CD4-positive, alpha-beta T cell treated with Interleukin-21 for 1 hour (primary cell): Measurements from ENCODE around the gene AKT1S1.

ENCODE experiments used
- DNase-seq: peaks from one replicate; pipeline ENCODE4 v3.0.0-alpha.2; 2020

AKT1S1 gene

DNA sequence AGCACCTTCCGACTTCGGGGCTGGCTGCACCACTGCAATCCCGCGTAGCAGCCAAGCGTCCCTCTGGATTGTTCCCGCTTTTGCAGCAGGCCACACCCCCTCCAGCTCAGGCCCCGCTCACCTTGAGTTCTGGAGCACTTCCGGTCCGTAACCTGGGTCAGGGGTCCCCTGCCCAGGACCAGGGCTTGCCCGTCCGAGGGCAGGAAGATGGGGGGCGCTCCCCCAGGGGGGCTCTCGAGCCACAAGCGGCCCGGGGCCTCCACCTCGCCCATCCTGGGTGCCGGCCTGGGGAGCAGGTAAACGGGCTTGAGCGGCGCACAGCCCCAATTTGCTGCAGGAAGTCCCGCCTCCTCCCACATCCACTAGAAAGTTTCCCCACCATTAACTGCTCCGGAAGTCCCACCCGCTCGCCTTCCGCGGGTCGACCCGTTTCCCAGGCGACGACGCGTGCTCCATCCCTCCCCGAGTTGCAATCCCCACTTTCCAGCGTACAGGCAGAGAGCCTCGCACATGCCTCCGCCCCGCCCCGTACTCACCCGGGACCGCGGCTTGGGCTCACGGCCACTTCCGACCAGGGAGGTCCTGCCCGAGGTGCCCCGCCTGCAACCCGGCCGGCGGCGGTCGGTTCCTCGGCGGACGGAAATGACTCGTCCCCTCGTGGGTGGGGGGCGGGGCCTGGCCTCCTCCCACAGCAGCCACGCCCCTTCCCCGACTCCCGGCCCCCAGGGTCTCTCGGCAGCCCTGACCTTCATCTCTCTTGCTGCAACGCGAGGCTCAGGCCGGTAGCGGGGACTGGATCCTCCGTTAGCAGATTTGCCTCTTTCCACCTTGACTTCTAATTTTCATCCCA is 10.0 kb downstream of the AKT1S1 start, which contains the start of gene PNKP:
TSS of gene PNKP (minus strand) at position 644 of the 850 bp plus-strand sequence. CDS start at position 272, 372 bp downstream.
- peak; percentile 89 for DNase-seq

DNA sequence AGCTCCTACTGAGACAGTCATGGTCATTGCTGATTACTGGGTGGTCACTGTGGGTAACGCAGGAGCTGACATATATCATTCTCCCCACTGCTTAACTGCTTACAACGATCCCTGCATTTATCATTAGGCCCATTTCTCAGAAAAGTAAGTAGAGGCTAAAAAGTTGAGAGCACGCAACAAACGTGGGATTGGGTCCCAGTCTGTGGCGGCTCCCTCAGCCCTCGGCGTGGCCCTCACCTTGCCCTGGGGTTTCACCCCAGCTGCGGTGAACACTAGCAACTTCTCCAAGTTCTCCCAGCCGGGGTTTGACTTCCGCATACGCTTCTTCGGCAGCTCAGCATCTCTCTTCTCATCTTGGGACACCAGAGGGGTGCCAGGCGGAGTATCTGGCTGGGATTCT is 12.3 kb downstream of the AKT1S1 start:
- no peak for DNase-seq

DNA sequence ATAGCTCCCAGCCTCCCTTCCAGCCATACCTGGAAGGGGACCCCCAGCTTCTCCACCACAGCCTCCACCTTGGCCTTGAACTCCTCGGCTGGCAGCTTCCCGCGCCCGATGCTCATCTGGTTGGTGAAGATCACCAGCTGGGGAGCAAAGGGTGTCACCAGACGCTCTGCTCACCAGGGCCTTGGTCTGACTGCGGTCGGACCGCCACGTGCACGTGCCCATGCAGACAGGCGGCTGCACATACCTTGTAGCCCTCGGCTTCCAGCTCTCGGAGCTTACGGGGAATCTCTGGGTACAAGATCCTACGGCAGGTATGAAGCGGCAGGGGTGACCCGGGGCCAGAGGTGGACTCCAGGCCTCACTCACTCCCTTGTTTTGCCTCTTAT is 13.2 kb downstream of the AKT1S1 start:
- DNase-seq: no peak

DNA sequence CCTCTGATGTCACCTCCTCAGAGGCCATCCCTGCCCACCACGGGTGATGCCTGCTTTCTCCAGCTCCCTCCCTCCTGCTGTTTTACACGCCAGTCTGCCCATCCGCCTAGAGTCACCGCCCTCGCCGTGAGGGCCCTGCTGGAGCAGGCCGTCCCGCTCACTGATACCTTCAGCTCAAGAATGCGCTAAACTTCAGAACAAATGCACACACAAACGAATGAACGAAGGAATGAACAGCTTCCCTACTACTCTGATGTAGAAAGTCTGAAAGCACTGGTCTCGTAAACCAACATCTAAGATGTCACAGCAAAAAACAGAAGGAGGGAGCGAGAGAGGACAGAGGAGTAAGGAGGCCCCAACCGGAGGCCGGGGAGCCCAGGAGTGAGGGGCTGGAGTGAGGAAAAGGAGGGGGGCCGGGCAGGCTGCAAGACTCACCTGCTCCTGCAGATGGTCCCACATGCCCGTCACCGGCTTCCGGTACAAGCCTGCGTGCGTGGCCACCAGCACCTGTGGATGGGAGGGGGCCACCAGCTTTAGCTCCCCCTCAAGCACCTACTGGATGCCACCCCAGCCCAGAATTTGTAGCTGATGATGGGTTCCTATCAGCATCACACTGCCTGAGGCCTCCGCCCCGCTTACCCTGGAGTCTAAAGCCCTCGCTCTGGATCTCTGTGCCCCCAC is 13.8 kb downstream of the AKT1S1 start:
- no peak for DNase-seq

DNA sequence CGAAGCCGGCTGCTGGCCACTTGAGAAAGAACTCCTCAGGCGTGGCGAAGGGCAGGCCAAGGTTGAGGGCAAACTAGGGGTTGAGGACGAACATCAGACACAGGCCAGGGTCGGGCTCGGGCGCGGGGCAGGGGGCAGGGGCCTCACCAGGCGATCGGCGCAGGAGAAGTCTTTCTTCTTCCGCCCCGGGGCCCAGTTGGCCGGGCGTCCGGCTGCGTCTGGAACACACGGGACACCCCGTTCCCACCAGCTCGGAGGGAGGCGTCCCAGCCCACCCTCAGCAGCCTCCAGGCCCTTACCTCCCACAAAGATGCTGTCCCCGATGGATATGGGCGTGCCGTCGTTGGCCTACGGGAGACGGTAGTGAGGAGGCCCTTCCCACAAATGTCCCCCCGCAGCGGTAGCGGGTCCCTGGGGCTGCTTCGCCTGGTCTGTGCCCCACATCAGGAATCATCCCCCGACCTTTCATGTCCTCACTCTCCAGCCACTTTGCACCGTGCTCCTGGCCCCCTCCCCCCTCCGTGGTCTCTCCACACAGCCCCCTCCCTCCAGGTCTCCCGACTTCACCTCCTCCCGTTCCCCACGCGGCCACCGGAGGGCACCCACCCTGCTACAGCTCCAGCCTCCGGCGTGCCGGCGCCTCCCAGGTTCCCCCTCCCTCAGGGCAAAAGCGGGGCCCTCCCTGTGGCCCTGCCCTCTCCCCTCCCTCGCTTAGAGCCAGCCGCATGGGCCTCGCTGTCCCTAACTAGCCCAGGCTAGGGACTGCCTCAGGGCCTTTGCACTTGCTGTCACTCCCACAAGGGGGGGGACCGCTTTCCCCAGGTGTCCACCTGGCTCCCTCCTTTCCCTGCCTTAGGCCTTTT is 14.5 kb downstream of the AKT1S1 start:
- DNase-seq: no peak

DNA sequence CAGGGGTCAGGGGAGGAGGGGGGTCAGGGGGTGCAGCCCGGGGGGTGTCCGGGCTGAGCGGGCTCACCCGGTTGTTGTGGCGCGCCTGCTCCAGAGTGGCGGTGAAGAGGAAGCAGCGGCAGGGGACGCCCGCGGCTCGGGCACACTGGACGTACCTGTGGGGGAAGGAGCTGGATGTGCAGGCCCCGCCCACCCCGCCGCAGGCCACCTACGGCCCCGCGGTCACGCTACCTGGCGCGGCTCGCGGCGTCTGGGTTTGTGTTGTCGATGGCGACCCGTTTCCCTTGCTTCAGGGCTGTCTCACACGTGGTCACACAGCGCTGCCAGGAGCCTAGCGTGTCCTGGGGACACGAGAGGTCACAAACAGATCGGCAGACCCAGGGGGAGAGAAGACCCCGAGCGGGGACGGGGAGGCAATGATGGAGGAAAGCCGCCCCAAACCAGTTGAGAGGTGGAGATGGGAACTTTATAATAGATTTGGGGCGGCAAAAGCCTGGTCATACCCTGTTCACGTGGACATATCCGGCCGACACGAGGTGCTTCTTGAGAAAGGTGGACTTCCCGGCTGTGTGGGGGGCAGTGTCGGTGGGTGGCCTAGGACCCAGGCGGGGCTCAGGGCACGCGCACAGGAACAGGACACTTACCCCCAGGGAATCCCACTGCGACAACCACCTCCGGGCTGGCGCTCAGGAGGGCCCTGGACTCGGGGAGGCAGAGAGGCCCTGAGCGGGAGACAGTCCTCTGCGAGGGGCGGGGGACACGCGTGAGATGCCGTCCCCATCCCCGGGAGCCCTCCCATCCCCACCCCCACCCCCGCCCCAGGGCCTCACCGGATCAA is 15.4 kb downstream of the AKT1S1 start:
- no peak for DNase-seq

DNA sequence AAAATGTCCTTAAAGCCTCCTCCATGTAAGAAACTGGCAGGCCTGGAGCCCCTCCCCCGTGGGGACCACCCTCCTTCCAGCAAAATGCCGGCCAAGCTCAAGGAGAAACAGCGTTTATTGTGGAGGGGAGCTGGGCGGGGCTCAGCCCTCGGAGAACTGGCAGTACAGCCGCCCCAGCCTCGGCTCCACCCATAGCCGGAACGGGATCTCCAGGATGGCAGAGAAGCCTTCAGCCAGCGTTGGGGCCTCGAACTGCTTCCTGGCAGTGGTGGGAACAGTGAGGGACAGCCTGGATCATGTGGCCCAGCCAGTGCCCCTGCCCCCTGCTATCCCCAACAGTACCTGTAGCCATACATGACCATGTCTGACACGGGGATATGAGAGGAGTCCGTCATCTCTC is 16.0 kb downstream of the AKT1S1 start:
- no peak for DNase-seq

DNA sequence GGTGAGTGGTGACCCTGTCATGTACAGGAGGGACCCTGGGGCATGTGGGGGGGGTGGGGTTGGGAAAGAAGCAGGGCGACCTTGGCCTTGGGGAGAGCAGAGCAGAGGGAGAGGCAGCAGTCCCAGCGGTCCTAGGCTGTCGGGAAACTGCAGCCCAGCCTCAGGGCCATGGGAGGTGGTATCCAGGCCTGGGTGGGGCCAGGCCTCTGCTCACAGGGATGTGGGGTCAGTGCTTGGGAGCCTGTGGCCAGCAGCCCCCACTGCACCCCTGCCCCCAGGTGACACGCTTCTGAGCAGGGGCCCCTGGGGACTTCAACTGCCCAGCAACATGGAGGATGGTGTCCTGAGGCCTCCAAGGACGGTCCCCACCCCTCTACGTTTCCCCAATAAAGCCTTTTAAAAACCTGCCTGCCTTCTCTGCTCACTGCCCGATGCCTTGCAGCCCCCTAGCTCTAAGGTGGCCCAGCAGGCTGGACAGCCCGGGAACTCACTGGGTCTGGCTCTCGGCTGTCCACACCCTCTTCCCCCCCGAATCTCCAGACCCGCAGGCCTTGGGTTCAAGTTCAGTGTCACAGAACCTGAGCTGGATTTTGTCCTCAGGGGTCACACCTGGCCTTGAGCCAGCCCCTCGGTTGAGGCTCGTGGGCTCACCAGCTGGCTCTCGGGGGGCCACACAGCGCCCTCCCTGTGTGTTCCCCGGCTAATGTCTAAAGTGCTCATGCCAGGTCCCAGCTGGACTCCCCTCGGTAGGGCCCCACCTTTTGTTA is 16.6 kb downstream of the AKT1S1 start:
- DNase-seq: no peak

DNA sequence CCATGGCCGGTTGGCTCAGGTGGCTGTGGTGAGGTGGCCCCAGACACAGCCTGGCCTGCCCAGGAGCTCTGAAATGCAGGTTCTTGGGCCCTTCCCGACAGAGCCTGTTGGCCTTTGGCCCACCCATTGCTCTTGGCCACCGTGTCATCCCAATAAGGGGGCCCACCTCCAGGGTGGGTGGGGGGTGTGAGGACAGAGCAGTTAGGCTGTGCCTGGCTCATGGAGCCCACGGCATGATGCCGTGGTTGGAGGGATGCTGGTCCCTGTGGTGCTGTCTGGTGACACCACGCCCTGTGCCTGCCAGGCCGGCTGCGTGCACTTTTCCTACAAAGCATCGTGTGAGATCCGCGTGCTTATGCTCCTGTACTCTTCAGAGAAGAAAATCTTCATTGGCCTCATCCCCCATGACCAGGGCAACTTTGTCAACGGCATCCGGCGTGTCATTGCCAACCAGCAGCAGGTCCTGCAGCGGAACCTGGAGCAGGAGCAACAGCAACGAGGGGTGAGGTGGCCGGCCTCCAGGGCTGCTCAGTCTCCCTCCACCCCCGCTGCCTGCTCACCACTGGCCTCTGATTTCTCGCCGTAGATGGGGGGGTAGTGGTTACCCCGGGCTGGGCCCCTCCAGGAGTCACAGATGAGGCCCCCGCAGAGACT is 17.3 kb downstream of the AKT1S1 start:
- DNase-seq: no peak

DNA sequence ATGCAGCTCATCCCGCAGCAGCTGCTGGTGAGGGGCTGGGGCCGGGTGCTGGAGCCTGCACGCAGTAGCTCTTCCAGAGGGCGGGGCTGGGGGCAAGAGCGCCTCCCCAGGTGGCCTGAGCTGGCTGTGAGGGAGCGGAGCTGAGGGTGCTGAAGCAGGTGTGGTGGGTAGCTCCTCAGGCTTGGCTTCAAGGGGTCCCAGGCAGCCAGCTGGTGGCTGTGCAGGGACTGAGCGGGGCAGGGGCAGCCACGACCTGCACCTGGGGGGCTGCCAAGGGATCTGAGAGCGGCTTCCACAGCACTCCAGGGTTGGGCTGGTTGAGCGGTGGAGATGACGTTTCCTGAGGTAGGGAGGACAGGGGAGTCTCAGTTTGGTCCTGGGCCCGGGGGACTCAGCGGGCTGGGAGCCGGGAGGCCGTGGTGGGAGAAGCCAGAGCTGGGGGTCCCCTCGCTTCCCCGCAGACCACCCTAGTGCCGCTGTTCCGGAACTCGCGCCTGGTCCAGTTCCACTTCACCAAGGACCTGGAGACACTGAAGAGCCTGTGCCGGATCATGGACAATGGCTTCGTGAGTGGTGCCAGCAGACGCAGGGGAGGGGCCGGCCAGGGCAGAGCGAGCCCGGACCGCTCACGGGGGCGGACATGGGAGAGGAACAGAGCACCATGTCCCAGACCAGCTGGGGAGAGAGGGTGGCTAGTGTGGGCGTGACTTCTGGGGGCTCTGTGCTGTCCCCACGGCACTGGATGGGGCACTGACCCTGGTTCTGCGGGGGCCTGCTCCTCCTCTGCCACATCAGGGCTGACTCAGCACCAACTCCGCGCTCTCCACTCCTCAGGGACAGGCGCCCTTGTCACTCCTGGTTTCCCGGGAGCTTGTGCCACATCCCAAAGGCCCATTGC is 18.8 kb downstream of the AKT1S1 start:
- DNase-seq: no peak

DNA sequence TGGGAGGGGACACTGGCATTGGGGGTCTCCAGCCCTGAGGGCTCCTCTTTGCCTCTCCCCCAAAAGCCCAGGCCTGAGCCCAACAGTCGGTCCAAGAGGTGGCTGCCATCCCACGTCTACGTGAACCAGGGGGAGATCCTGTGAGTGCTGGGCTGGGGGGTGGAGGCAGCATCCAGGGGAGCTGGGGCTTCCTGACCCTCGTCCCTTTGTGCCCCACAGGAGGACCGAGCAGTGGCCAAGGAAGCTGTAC is 19.4 kb downstream of the AKT1S1 start:
- no peak for DNase-seq

DNA sequence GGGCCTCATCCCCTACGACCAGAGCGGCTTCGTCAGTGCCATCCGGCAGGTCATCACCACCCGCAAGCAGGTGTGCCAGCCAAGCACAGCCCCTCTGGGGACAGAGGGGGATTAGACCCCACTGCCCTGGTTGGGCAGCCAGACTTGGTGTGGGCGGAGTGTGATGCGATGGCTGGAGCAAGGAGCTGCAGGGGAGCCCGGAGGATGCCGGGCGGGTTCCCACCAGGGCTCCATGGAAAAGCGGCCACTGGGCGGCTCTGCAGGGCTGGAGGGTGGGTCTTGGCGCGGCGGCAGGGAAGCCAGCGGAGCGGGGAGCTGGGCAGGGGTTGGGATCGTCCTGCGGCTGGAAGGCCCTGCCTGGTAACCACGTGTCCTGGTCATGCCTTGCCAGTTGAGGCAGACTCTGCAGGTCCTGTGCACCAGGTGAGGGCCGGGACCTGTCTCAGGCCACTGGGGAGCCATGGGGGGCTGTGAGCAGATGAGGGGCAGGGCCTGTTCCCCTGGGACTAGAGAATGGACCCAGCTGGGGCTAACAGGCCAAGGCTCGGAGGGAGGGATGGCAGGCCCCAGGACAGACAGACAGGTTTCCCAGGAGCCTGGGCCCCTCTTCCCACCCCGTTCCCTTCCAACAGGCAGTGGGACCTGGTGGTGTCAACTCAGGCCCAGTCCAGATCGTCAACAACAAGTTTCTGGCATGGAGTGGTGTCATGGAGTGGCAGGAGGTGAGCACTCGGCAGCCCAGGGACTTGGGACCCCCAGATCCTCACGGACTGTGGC is 19.9 kb downstream of the AKT1S1 start:
- no peak for DNase-seq

DNA sequence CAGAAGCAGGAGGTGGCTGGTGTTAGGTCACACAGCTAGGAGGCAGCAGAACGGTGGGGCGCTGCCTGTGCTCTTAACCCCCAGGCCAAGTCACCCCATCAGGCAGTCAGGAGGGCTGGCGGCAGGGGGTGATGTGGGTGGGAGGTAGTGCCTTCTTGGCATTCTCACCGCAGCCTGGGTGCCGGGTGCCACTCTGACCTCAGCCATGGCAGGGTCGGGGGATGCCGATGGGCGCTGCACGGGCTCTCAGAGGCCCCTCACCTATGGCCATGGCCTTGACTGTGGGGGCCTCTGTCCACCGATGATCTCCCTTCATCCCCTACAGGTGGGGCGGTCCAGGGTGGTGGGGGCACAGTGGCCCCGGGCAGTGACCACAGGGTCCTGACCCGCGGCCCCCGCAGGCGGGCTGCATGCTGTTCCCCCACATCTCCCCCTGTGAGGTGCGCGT is 20.6 kb downstream of the AKT1S1 start:
- DNase-seq: no peak

DNA sequence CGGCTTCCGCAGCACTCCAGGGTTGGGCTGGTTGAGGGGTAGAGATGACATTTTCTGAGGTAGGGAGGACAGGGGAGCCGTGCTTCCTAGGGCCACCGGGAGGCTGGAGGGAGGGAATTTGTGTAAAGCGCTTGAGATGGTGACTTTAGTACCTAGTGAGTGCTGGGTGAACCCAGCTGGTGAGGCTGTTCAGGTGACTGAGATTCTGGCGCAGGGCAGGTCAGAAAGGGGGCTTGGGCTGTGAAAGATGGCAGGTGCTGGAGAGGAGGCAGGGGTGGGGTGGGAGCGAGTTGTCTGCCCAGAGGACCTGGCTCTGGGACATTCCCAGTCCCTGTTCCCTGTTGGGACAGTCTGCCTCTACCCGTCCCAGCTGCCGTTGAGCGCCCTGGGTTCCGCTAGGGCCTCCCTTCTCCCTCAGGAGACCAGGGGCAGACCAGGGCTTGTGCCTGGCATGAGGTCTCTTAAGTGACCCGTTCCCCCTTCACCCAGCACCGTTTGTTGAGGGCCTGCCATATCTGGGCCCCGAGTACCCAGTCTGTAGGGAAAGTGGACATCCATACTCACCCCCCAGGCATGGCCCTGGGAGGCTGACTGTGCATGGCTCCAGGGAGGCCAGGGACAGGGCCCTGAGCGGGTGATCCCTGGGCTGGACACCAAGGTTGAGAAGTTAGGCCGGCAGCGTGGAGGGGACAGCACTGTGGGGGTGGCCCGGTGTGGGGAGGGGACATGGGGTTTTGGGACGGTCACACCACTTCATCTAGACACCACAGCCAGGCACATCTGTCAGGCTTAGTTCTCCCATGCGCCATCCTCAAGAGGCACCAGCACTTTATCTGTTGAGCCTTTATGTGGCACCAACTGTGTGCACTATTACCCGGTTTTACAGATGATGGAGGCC is 21.2 kb downstream of the AKT1S1 start:
- DNase-seq: no peak

DNA sequence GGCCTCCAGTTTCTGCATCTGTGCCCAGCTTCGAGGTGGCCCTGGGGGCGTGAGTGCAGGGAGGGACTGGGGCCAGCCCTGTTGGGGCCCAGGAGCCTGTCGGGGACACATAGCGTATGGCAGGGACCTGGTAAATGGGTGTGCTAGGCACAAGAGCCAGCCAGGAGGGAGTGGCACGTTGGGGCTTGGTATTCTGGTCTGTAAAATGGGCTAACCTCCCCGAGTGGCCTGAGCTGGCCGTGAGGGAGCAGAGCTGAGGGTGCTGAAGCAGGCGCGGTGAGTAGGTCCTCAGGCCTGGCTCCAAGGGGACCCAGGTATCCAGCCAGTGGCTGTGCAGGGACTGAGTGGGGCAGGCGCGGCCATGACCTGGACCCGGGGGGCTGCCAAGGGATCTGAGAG is 21.9 kb downstream of the AKT1S1 start:
- DNase-seq: no peak

DNA sequence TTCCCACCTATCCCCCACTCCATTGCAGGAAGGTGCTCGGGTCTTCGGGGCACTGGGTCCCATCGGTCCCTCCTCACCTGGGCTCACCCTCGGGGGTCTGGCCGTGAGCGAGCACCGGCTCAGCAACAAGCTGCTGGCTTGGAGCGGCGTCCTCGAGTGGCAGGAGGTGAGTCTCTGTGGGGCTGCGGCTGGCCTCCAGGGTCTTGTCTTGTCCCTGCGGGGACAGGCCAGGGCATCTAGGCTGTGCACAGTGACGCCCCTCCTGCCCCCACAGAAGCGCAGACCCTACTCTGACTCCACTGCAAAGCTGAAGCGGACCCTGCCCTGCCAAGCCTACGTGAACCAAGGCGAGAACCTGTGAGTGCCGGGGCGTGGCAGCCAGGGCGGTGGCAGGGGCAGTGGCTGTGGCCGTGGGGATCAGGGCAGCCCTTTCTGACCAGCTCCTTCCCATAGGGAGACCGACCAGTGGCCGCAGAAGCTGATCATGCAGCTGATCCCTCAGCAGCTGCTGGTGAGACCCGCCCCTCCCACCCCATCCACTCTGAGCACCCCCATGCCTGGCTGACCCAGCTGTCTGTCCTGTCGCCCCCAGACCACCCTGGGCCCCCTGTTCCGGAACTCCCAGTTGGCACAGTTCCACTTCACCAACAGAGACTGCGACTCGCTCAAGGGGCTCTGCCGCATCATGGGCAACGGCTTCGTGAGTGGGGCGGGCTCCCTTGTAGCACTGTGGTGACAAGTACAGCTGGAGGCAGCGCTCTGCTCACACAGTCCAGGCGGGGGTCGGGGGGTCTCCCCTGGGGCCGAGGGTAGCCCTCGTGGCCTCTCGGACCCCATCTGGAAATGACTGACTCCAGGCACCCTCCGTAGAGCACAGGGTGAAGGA is 22.5 kb downstream of the AKT1S1 start:
- no peak for DNase-seq

DNA sequence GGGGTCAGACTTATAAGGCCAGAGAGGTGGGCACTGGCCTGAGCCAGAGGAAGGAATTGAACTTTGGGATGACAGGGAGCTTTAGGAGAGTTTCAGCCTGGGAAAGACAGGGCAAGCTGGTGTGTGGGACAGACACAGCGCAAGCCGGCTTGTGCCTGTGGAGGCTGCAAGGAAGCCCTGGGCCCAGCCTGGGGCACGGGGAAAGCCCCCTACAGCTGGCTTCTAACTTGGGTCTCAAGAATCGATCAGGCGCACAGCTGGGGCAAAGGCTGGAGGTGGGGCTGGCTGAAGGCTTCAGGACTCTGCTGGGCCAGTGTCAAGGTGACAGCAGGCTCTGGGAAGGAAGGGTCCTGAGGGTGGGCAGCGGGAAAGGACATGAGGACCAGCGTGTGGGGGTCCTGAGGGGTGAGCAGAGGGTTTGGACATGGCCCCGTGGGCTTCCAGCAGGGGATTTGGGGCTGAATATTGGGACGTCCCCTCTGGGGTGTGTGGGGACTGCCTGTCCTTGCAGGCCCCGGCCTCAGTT is 23.2 kb downstream of the AKT1S1 start:
- DNase-seq: no peak
